GM12865 (cell line): ENCODE results near the gene NCOA5.
A peak's percentile ranks its signal among the peaks of the same experiment; 100 is the strongest.

Experiments used
- DNase-seq: peaks from one replicate; pipeline ENCODE4 v3.0.0; 2010; ENCODE audit warnings: low read depth
- H3K4me3 ChIP-seq: 2 replicates; pipeline ENCODE4 v1.5.1; 2011; ENCODE audit warnings: mild to moderate bottlenecking, low read depth, low read length, control low read depth
- CTCF ChIP-seq: IDR thresholded peaks from 2 replicates; pipeline ENCODE4 v1.5.1; 2011; ENCODE audit warnings: low read length, control low read depth, low read depth, inconsistent platforms; ENCODE audit not compliant: insufficient read depth; ENCODE audit errors: missing control alignments

Gene NCOA5

GRCh38 chr20:46062151-46062550 lies 27.6 kb downstream of the NCOA5 start:
- DNase-seq = no peak
- no peak for TF ChIP-seq CTCF
- no peak overlapping the region for H3K4me3 ChIP-seq

- DNase-seq = no peak
- H3K4me3 ChIP-seq = no peak overlapping the region
- no peak for TF ChIP-seq CTCF
Measured at GRCh38 chr20:46060975-46061374, 28.8 kb downstream of the NCOA5 start.

GRCh38 chr20:46060301-46060881 lies 29.4 kb downstream of the NCOA5 start:
- H3K4me3 ChIP-seq = no peak overlapping the region
- TF ChIP-seq CTCF = no peak
- DNase-seq = peak; percentile 45

GRCh38 chr20:46058599-46059281 lies 31.0 kb downstream of the NCOA5 start:
- H3K4me3 ChIP-seq = no peak overlapping the region
- TF ChIP-seq CTCF = no peak
- no peak for DNase-seq

- peak; percentile 4 for TF ChIP-seq CTCF
- DNase-seq = no peak
- no peak overlapping the region for H3K4me3 ChIP-seq
Measured at GRCh38 chr20:46057856-46058598, 31.7 kb downstream of the NCOA5 start.

GRCh38 chr20:46056970-46057855 lies 32.5 kb downstream of the NCOA5 start:
- no peak for TF ChIP-seq CTCF
- no peak for DNase-seq
- no peak overlapping the region for H3K4me3 ChIP-seq
